NCI-H2196 (cell line): Measurements from ENCODE around the gene RPS6KB1.
"Not testable (repeated sequence)": the region's sequence is repeated elsewhere in the genome, so short reads cannot be mapped to it uniquely, and the experiment has no call there.

ENCODE experiments used
- DNase-seq: peaks from one replicate; lab custom pipeline; 2025; ENCODE audit not compliant: unreplicated experiment; lab: John Stamatoyannopoulos, UW

Gene RPS6KB1

DNA sequence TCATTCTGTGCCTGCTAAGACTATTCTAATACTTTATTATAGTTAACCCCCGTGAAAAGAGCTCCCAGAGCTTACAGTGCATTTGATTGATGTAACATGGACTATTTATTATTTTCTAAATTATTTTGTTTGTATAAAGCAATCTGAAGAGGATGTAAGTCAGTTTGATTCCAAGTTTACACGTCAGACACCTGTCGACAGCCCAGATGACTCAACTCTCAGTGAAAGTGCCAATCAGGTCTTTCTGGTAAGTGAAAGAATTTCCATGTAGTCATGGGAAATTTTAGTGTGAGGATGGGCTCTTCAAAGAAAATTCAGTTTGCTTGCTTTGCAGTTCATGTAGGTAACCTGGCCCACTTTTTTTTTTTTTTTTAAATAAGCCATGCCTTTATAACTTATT is 47.8 kb downstream of the RPS6KB1 start:
- not testable (repeated sequence) for DNase-seq

GRCh38 chr17:59941131-59941530 is 48.2 kb downstream of the RPS6KB1 start:
- DNase-seq, result no peak

DNA sequence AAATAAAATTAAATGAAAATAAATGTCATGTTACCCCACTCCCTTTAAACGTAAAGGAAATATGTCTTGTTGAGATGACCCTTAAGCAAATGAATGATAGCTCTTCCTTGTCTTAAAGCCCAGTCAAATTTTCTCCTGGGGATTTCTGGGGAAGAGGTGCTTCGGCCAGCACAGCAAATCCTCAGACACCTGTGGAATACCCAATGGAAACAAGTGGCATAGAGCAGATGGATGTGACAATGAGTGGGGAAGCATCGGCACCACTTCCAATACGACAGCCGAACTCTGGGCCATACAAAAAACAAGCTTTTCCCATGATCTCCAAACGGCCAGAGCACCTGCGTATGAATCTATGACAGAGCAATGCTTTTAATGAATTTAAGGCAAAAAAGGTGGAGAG is 53.5 kb downstream of the RPS6KB1 start:
- DNase-seq, result not testable (repeated sequence)

GRCh38 chr17:59947310-59947709 is 54.4 kb downstream of the RPS6KB1 start:
- DNase-seq, result not testable (repeated sequence)

DNA sequence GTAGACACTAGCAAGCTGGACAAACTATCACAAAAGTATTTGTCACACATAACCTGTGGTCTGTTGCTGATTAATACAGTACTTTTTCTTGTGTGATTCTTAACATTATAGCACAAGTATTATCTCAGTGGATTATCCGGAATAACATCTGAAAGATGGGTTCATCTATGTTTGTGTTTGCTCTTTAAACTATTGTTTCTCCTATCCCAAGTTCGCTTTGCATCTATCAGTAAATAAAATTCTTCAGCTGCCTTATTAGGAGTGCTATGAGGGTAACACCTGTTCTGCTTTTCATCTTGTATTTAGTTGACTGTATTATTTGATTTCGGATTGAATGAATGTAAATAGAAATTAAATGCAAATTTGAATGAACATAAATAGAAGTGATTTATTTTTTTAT is 57.1 kb downstream of the RPS6KB1 start:
- no peak for DNase-seq

DNA sequence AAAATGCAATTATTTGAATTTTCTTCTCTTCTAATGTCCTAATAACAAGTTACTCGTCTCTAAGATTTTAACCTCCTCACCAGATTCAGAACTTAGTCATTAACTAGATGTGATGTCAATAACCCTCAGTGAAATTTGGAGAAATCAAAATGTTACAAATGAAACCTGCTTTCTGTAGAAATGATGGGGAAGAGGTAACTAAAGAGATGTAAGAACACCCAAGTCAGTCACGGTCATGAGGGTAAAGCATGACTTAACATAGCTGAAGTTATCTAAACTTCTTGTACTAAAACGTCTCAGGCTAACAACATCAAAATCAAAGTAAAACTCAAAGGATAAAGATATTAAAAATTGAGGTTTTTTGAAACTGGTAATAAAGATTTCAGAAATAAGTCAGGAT is 61.9 kb downstream of the RPS6KB1 start:
- DNase-seq, result no peak

DNA sequence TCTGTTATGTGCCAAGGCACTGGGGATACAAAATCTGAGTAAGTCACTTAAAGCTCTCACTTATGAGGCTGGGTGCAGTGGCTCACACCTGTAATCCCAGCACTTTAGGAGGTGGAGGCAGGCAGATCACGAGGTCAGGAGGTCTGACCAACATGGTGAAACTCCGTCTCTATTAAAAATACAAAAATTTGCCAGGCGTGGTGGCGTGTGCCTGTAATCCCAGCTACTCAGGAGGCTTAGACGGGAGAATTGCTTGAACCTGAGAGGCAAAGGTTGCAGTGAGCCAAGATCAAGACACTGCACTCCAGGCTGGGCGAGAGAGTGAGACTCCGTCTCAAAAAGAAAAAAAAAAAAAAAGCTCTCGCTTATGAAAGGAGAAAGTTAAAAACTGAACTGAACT is 66.7 kb downstream of the RPS6KB1 start:
- DNase-seq, result not testable (repeated sequence)

GRCh38 chr17:59962739-59963318 is 69.9 kb downstream of the RPS6KB1 start:
- DNase-seq, result no peak

DNA sequence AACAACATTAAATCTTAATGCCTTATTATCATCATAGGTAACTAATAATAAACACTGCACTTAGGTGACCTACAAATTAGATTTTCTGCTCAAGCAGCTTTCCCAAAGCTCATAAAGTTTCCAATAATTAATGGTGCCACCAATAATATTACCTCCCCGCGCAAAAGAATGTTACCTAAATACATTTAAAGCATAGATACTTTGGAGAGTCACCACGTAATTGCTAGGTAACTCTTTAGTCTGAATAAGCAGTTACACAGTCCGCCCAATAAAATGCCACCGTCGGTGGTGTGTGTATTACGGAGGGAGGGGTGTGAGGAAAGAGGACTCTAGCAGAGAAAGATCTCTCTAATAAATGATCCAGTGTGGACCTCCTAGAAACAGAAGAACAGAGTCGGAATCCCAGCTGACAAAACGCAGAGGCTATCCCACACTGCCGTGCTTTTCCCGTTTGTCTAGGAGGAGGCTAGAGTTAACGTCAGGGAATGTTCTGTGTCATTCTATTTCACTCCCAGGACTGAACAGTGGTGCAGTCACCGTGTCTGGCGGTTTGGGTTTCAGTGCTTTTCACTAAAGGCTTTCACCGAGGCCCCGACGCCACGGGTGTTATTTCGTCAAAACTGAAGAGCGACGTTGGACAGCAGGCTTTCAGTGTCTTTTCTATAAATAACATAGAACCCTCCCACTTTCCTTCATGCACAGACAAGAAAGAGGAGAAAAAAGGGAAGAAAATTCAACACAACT is 71.0 kb downstream of the RPS6KB1 start:
- peak; percentile 17 for DNase-seq

- DNase-seq, result peak; percentile 93
These were observed 71.8 kb downstream of the RPS6KB1 start, which contains the start of gene RNFT1 for GRCh38 chr17:59964482-59965328. Gene RNFT1, minus strand, starts transcription at chr17:59964740. Its CDS starts 77 bp downstream, at chr17:59964663.

GRCh38 chr17:59971771-59972170 is 78.8 kb downstream of the RPS6KB1 start:
- DNase-seq, result not testable (repeated sequence)

GRCh38 chr17:59972778-59973177 is 79.9 kb downstream of the RPS6KB1 start:
- peak; percentile 12 for DNase-seq

- not testable (repeated sequence) for DNase-seq
These were observed 80.6 kb downstream of the RPS6KB1 start for GRCh38 chr17:59973483-59973882.

- not testable (repeated sequence) for DNase-seq
These were observed 82.2 kb downstream of the RPS6KB1 start for GRCh38 chr17:59975166-59975565.

GRCh38 chr17:59996608-59997007 is 103.7 kb downstream of the RPS6KB1 start:
- not testable (repeated sequence) for DNase-seq
